Progenitor cell of endocrine pancreas (in vitro differentiated cells): ENCODE measurements around the gene EEIG1. TPM values are rescaled to one million over a fixed set of nuclear protein-coding genes. Genes with fewer than 3 reads are reported as not detected.

Experiments used
- DNase-seq: peaks from one replicate; pipeline ENCODE4 v3.0.0; 2021; ENCODE audit warnings: low spot score; ENCODE audit not compliant: unreplicated experiment
- H3K27ac Mint-ChIP-seq: 2 replicates; pipeline ENCODE4 v1.8.0; 2021; ENCODE audit warnings: mild to moderate bottlenecking, moderate library complexity, mixed read lengths
- H3K27me3 Mint-ChIP-seq: 2 replicates; pipeline ENCODE4 v1.8.0; 2021; ENCODE audit warnings: mixed read lengths
- H3K36me3 Mint-ChIP-seq: 2 replicates; pipeline ENCODE4 v1.8.0; 2022; ENCODE audit warnings: mixed read lengths; ENCODE audit not compliant: insufficient read depth
- H3K4me1 Mint-ChIP-seq: 2 replicates; pipeline ENCODE4 v1.8.0; 2021; ENCODE audit warnings: low read depth, mixed read lengths
- H3K4me3 Mint-ChIP-seq: 2 replicates; pipeline ENCODE4 v1.8.0; 2021; ENCODE audit warnings: low read depth, mild to moderate bottlenecking, moderate library complexity, mixed read lengths
- H3K9me3 Mint-ChIP-seq: 2 replicates; pipeline ENCODE4 v1.8.0; 2021; ENCODE audit warnings: low read depth, mixed read lengths
- CTCF ChIP-seq: fragments of 200-600 bp; sonication (generic); IDR thresholded peaks from one replicate; pipeline ENCODE4 v1.5.0; 2021; ENCODE audit warnings: antibody characterized with exemption, mild to moderate bottlenecking; ENCODE audit not compliant: unreplicated experiment
- total RNA-seq: library from RNA; stranded (reverse); gene quantifications from 2 replicates; pipeline ENCODE4 v1.2.1, GENCODE V29; 2021

The EEIG1 gene
- total RNA-seq, 1 donor from 2014 or later: 48.2 TPM

GRCh38 chr9:127942216-127943010 is 38.4 kb downstream of the EEIG1 start:
- Mint-ChIP-seq H3K4me3 (no peak overlapping the region), H3K27me3 (no peaks in the 10 kb centered on the region), H3K27ac (no peak overlapping the region), H3K9me3 (no peaks in the 10 kb centered on the region), H3K4me1 (peaks cover 10% of the 10 kb centered on the region), H3K36me3 (peaks cover 12% of the 10 kb centered on the region)
- DNase-seq: peak; percentile 49
- TF ChIP-seq CTCF: peak; percentile 83

GRCh38 chr9:127941961-127942215 is 38.9 kb downstream of the EEIG1 start:
- Mint-ChIP-seq H3K4me1 (peaks cover 15% of the 10 kb centered on the region), H3K4me3 (no peak overlapping the region), H3K27ac (no peak overlapping the region), H3K27me3 (no peaks in the 10 kb centered on the region), H3K9me3 (no peaks in the 10 kb centered on the region), H3K36me3 (peaks cover 12% of the 10 kb centered on the region)
- no peak for TF ChIP-seq CTCF
- DNase-seq: no peak

GRCh38 chr9:127941062-127941960 is 39.5 kb downstream of the EEIG1 start:
- Mint-ChIP-seq H3K4me3 (no peak overlapping the region), H3K9me3 (no peaks in the 10 kb centered on the region), H3K36me3 (peaks cover 12% of the 10 kb centered on the region), H3K27ac (no peak overlapping the region), H3K27me3 (no peaks in the 10 kb centered on the region), H3K4me1 (peaks cover 19% of the 10 kb centered on the region)
- no peak for TF ChIP-seq CTCF
- DNase-seq: no peak

GRCh38 chr9:127940593-127940992 is 40.2 kb downstream of the EEIG1 start:
- peaks cover 24% of the 10 kb centered on the region for H3K4me1 Mint-ChIP-seq
- H3K27me3 Mint-ChIP-seq: no peaks in the 10 kb centered on the region
- H3K4me3 Mint-ChIP-seq: peak overlapping the region; percentile 16
- no peak overlapping the region for H3K27ac Mint-ChIP-seq
- no peak for DNase-seq
- H3K36me3 Mint-ChIP-seq: peaks cover 12% of the 10 kb centered on the region
- H3K9me3 Mint-ChIP-seq: no peaks in the 10 kb centered on the region
- TF ChIP-seq CTCF: no peak

- peaks cover 10% of the 10 kb centered on the region for H3K36me3 Mint-ChIP-seq
- no peaks in the 10 kb centered on the region for H3K27me3 Mint-ChIP-seq
- no peak for TF ChIP-seq CTCF
- H3K9me3 Mint-ChIP-seq: no peaks in the 10 kb centered on the region
- no peak for DNase-seq
- peak overlapping the region; percentile 85 for H3K4me3 Mint-ChIP-seq
- H3K27ac Mint-ChIP-seq: peak overlapping the region; percentile 71
- peaks cover 24% of the 10 kb centered on the region for H3K4me1 Mint-ChIP-seq
Observed at GRCh38 chr9:127938298-127938690, 42.5 kb downstream of the EEIG1 start.
